Cardiac atrium fibroblast (primary cell): Measurements from ENCODE around the gene MFSD6. TPM values are rescaled to one million over a fixed set of nuclear protein-coding genes. Genes with fewer than 3 reads are reported as not detected.

Experiments
- total RNA-seq: library from RNA; depleted of rRNA; stranded (reverse); fragments of >200 nt; gene quantifications from 2 replicates; pipeline ENCODE4 v1.2.3, GENCODE V29; 2015

MFSD6 gene
- 0.90 and 4.4 TPM in 2 replicates for total RNA-seq

DNA sequence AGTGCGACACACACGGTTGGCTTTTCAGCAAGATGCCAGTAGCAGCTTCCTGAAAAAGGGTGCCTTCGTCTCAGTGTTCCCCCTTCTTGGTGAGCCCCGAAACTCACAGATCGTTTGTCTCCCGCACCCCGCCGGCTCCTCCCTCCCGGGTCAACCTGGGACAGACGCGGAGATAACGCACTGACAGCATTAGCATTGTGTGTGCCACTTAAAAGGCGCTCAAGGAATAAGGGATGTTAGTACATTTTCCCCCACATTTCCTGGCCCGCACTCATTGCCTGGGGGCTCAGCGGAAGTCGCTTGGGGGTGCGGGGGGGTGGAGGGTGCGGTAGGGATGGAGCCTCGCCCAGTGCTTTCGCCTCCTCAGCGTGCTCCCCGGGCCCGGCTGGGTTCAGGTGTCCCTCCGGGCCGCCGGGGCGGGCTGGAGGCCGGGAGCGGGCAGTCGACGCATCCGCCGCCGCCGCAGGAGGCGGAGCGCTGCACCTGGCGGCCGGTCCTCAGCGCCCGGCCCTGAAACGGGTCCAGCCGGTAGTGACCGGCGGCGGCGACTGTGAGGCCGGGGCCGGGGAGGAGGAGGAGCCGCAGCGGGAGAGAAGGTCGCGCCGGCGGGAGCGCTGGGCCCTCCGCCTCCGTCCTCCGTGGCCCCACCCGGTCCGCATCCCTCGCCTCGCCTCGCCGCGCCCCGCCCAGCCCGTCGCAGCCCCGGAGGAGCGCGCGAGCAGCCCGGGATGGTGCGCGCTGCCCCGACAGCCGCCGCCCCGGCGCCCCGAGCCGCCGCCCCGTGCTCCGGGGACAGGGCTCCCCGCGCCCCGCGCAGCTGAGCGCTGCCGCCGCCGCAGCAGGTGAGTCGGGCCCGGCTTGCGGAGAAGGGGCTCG, at the start of gene MFSD6:
MFSD6 (plus strand) TSS at position 694 of the 876 bp plus-strand sequence. CDS start 27,675 bp downstream, outside the sequence.

DNA sequence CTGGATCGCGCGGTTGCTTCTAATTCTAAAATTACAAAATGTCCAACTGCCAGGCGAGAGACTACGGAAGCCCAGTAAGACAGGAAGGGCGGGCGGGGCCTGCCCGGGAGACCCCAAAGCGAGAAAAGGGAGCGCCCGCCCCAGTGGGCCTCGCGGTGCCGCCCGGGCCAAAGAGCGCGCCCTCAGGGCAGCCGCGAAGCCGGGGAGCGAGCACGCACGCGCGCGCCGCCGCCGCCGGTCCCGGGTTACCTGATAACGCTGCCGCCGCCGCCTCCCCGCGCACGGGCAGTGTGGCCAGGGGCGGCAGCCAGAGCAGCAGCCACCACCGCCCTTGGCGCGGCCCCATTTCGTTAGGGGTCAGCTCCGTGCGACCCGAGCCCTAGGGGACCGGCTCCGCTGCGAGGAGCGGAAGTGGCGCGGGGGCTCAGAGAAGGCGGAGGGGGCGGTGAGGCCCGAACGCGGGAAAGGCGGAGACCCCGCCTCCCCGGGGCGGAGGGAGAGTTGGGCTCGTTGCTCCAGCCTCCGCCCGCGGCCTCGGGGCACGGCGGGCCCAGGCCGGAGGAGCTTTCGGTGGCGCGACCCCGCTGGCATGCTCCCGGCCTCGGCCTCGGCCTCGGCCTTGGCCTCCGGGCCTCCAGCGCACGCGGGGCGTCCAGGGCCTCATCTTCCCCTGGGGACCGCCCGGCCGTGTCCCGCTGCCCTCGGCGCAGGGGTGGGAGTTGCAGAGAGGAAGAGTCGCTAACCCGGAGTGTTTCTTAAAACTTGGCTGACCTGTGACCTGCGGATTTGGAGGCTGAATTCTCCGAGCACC, 126.4 kb downstream of the MFSD6 start, which contains the start of gene NEMP2:
NEMP2 (minus strand) TSS at position 413 of the 811 bp plus-strand sequence; CDS start at position 346, 67 bp downstream.

Other genes starting within 250 kb of the MFSD6 start
- gene HIBCH, start 88.5 kb upstream of the MFSD6 start, total RNA-seq, result 7.9 and 20.8 TPM in 2 replicates
- 6.0 and 7.0 TPM in 2 replicates for gene INPP1, start 64.8 kb upstream of the MFSD6 start, total RNA-seq
- gene NEMP2, start 126.4 kb downstream of the MFSD6 start, total RNA-seq, result 2.2 and 2.3 TPM in 2 replicates
- gene NAB1, start 240.7 kb downstream of the MFSD6 start, total RNA-seq, result 13.4 and 27.5 TPM in 2 replicates